Activated naive CD8-positive, alpha-beta T cell (primary cell): ENCODE data around the gene HDHD3.

Experiments
- H3K27ac Mint-ChIP-seq: one replicate; pipeline ENCODE4 v1.8.0; 2021; ENCODE audit warnings: mixed read lengths
- H3K27me3 Mint-ChIP-seq: one replicate; pipeline ENCODE4 v1.8.0; 2021; ENCODE audit warnings: mixed read lengths
- H3K36me3 Mint-ChIP-seq: one replicate; pipeline ENCODE4 v1.8.0; 2021; ENCODE audit warnings: mixed read lengths
- H3K4me1 Mint-ChIP-seq: one replicate; pipeline ENCODE4 v1.8.0; 2021; ENCODE audit warnings: low read depth, mixed read lengths
- H3K4me3 Mint-ChIP-seq: one replicate; pipeline ENCODE4 v1.8.0; 2021; ENCODE audit warnings: mild to moderate bottlenecking, mixed read lengths
- H3K9me3 Mint-ChIP-seq: one replicate; pipeline ENCODE4 v1.8.0; 2021; ENCODE audit warnings: low read depth, mixed read lengths

Gene HDHD3

DNA sequence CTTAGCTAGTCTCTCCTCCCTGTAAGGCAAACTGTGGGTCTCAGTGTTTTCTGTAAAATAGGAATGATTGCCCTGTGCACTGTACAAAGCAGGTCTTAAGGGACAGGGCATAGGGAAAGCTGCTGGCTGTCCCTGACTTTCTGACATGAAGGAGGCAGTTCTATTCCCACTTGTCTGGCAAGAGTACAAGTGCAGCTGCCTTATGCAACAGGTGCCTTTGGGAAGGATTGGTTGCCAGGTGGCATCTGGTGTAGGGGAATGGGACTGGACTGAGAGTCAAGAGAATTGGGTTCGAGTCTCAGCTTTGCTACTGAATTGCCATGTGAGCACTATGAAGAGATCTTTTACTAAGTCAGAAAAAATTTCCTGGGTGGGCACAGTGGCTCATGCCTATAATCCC, 17.4 kb downstream of the HDHD3 start:
- Mint-ChIP-seq H3K36me3 (no peaks in the 10 kb centered on the region), H3K27me3 (peaks cover 1% of the 10 kb centered on the region), H3K4me1 (peaks cover 4% of the 10 kb centered on the region), H3K27ac (no peak overlapping the region), H3K9me3 (no peaks in the 10 kb centered on the region), H3K4me3 (no peak overlapping the region)

DNA sequence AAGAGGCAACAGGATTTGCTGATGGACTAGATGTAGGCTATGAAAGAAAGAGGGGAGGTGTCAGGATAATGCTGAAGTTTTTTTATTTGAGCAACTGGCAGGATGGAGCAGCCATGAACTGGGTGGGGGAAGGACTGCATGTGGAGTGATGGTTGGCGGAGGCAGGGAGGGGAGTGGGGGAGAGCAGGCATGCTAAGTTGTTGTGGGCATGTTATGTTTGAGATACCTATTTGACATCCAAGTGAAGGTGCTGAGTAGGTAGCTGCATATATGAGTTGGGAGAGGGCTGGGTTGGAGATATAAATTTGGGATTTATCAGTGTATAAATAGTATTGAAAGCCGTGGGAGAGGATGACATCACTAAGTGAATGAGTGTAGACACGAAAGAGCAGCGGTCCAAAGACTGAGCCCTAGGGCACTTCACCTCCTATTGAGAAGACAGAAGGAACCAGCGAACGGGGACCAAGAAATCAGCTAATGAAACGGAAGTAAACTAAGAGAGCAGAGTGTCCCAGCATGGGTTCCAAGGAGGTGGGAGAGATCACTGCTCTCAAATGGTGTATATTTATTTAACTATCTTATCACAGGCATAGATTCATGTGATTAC, 20.0 kb downstream of the HDHD3 start:
- no peak overlapping the region for H3K4me3 Mint-ChIP-seq

DNA sequence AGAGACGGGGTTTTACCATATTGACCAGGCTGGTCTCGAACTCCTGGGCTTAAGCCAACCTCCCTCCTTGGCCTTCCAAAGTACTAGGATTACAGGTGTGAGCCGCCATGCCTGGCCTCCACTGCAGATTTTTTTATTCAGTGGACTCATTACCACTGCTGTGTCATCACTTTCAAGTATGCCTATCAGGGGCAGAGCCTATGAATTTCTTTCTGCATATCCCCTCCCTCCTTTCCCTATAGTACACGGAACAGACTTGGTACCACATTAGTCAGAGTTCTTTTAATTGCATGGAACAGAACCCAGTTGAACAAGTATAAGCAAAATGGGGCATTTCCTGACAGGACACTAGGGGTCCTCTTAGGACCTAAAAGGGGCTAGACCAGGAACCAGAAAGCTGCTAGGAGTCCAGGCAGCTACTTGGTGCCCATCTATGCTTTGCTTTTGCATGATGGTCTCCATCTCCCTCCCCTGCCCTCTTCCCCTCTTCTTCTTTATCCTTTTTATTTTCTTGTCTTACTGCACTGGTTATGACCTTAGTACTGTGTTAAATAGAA, 21.7 kb downstream of the HDHD3 start:
- Mint-ChIP-seq H3K36me3 (no peaks in the 10 kb centered on the region), H3K4me3 (no peak overlapping the region), H3K4me1 (peaks cover 14% of the 10 kb centered on the region), H3K9me3 (no peaks in the 10 kb centered on the region), H3K27ac (no peak overlapping the region), H3K27me3 (peaks cover 10% of the 10 kb centered on the region)

More for the DNA sequence above, 20.0 kb downstream of the HDHD3 start:
- no peaks in the 10 kb centered on the region for H3K36me3 Mint-ChIP-seq
- H3K27me3 Mint-ChIP-seq, result peaks cover 10% of the 10 kb centered on the region
- H3K4me1 Mint-ChIP-seq, result peaks cover 3% of the 10 kb centered on the region
- no peak overlapping the region for H3K27ac Mint-ChIP-seq
- no peaks in the 10 kb centered on the region for H3K9me3 Mint-ChIP-seq

DNA sequence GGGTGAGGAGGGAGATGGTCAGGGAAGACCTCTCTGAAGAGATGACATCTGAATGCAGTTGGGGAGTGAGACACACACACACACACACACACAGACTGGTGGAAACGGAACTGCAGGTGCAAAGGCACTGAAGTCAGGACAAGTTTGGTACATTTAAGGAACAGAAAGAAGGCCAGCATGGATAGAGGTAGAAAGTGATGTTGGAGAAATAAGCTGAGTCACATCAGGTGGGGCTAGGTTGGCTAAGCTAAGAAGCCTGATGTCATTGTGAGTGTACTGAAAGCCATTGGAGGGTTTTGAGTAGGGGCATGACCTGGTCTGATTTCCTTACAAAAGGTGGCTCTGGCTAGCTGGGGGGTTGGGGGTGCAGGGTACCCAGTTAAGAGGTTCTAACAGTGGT, 24.4 kb downstream of the HDHD3 start:
- Mint-ChIP-seq H3K4me1 (peaks cover 22% of the 10 kb centered on the region), H3K4me3 (no peak overlapping the region), H3K9me3 (no peaks in the 10 kb centered on the region), H3K27me3 (peaks cover 10% of the 10 kb centered on the region), H3K36me3 (no peaks in the 10 kb centered on the region), H3K27ac (no peak overlapping the region)

GRCh38 chr9:113352006-113352405, 24.8 kb downstream of the HDHD3 start:
- Mint-ChIP-seq H3K27me3 (peaks cover 10% of the 10 kb centered on the region), H3K27ac (no peak overlapping the region), H3K4me1 (peaks cover 22% of the 10 kb centered on the region), H3K36me3 (no peaks in the 10 kb centered on the region), H3K4me3 (no peak overlapping the region), H3K9me3 (no peaks in the 10 kb centered on the region)

GRCh38 chr9:113350937-113351336, 25.8 kb downstream of the HDHD3 start:
- Mint-ChIP-seq H3K4me3 (peak overlapping the region; percentile 85), H3K4me1 (peaks cover 22% of the 10 kb centered on the region), H3K9me3 (no peaks in the 10 kb centered on the region), H3K36me3 (no peaks in the 10 kb centered on the region), H3K27me3 (peaks cover 9% of the 10 kb centered on the region), H3K27ac (peak overlapping the region; percentile 42)

DNA sequence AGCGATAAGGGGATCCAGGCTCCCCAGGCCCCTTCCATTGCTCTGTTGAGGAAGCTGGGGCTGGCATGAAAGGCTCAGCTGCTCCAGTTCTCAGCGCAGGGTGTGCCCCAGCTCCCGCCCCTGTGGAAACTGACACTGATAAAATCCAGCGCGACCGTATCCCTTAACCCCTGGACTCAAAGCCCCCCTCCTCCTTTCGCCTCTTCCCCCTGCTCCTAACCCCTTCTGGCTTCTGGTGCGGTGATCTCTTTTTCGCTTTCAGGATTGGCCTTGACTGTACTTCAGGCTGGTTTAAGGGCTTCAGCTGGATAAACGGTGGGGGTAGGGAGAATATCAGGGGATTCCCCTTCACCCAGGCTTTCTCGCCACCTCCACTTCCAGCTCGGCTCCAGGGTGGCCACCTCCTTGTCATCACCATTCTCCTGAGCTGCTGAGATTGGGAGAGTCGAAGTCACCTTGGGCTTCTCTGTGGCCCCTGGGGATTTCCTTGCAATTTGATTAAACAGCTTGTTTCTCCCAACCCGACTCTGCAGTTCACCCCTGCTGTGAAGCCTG, 26.6 kb downstream of the HDHD3 start:
- H3K4me3 Mint-ChIP-seq, result peak overlapping the region; percentile 85
- H3K9me3 Mint-ChIP-seq, result no peaks in the 10 kb centered on the region
- peaks cover 23% of the 10 kb centered on the region for H3K4me1 Mint-ChIP-seq
- H3K36me3 Mint-ChIP-seq, result no peaks in the 10 kb centered on the region
- H3K27me3 Mint-ChIP-seq, result peaks cover 9% of the 10 kb centered on the region
- H3K27ac Mint-ChIP-seq, result no peak overlapping the region

GRCh38 chr9:113349445-113350094, 27.2 kb downstream of the HDHD3 start, which contains the start of gene BSPRY:
Gene BSPRY, plus strand, starts transcription at chr9:113349541. Its CDS starts 39 bp downstream, at chr9:113349580.
- peaks cover 9% of the 10 kb centered on the region for H3K27me3 Mint-ChIP-seq
- H3K27ac Mint-ChIP-seq, result no peak within 1 kb of the TSS
- peaks cover 23% of the 10 kb centered on the region for H3K4me1 Mint-ChIP-seq
- H3K36me3 Mint-ChIP-seq, result no peaks in the 10 kb centered on the region
- H3K9me3 Mint-ChIP-seq, result no peaks in the 10 kb centered on the region
- H3K4me3 Mint-ChIP-seq, result peak within 1 kb of the TSS; percentile 85

GRCh38 chr9:113349066-113349444, 27.7 kb downstream of the HDHD3 start:
- Mint-ChIP-seq H3K4me3 (peak overlapping the region; percentile 84), H3K27ac (no peak overlapping the region), H3K36me3 (no peaks in the 10 kb centered on the region), H3K9me3 (no peaks in the 10 kb centered on the region), H3K4me1 (peaks cover 23% of the 10 kb centered on the region), H3K27me3 (peaks cover 8% of the 10 kb centered on the region)

- H3K27ac Mint-ChIP-seq, result no peak overlapping the region
- H3K36me3 Mint-ChIP-seq, result no peaks in the 10 kb centered on the region
- no peaks in the 10 kb centered on the region for H3K9me3 Mint-ChIP-seq
- peak overlapping the region; percentile 49 for H3K4me3 Mint-ChIP-seq
- H3K27me3 Mint-ChIP-seq, result peaks cover 5% of the 10 kb centered on the region
- peaks cover 23% of the 10 kb centered on the region for H3K4me1 Mint-ChIP-seq
Measured at GRCh38 chr9:113348437-113348836, 28.3 kb downstream of the HDHD3 start.

GRCh38 chr9:113345671-113346070, 31.1 kb downstream of the HDHD3 start:
- H3K36me3 Mint-ChIP-seq, result no peaks in the 10 kb centered on the region
- H3K9me3 Mint-ChIP-seq, result no peaks in the 10 kb centered on the region
- H3K27me3 Mint-ChIP-seq, result no peaks in the 10 kb centered on the region
- H3K4me3 Mint-ChIP-seq, result no peak overlapping the region
- H3K27ac Mint-ChIP-seq, result no peak overlapping the region
- peaks cover 28% of the 10 kb centered on the region for H3K4me1 Mint-ChIP-seq

- Mint-ChIP-seq H3K9me3 (no peaks in the 10 kb centered on the region), H3K4me3 (no peak overlapping the region), H3K27me3 (no peaks in the 10 kb centered on the region), H3K27ac (no peak overlapping the region), H3K4me1 (peaks cover 27% of the 10 kb centered on the region), H3K36me3 (no peaks in the 10 kb centered on the region)
Measured at GRCh38 chr9:113345190-113345589, 31.6 kb downstream of the HDHD3 start.

DNA sequence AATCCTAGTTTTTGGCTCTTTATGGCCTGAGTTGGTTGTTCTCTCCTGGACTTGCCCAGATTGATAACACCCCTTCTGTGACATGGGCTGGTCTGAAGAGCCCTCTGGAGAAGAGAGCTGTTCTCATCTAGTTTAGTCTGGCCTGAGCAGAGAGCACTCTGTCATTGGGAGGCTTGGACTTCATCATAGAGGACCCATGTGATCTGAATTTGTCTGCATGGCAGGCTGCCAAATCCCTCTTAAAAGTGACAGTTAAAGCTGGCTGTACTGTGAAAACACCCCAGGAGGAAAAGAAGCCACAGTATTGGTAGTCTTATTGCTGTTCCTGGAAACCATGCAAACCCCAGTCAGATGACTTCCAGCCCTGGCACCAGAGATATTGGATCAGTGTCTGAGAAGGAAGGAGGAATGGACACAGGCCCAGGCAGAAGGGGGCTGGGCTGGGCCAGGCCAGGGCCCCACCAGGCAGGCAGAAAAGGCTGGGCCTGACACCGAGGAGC, 33.0 kb downstream of the HDHD3 start:
- Mint-ChIP-seq H3K9me3 (no peaks in the 10 kb centered on the region), H3K27me3 (peaks cover 4% of the 10 kb centered on the region), H3K36me3 (no peaks in the 10 kb centered on the region), H3K4me3 (no peak overlapping the region), H3K4me1 (peaks cover 26% of the 10 kb centered on the region), H3K27ac (no peak overlapping the region)

GRCh38 chr9:113341712-113342410, 34.9 kb downstream of the HDHD3 start:
- Mint-ChIP-seq H3K4me1 (peaks cover 27% of the 10 kb centered on the region), H3K4me3 (peak overlapping the region; percentile 70), H3K9me3 (no peaks in the 10 kb centered on the region), H3K36me3 (no peaks in the 10 kb centered on the region), H3K27me3 (peaks cover 4% of the 10 kb centered on the region), H3K27ac (peak overlapping the region; percentile 54)
